Kidney epithelial cell (primary cell): ENCODE data around the gene RAD51B. TPM values are rescaled to one million over a fixed set of nuclear protein-coding genes. Genes with fewer than 3 reads are reported as not detected.

Source experiments
- DNase-seq: peaks from one replicate; pipeline ENCODE4 v3.0.0-alpha.2; 2010; ENCODE audit warnings: low read depth
- H3K27me3 ChIP-seq: 2 replicates; pipeline ENCODE4 v1.6.0; 2011; ENCODE audit warnings: low read length; ENCODE audit not compliant: control insufficient read depth, insufficient read depth
- H3K36me3 ChIP-seq: 2 replicates; pipeline ENCODE4 v1.5.1; 2011; ENCODE audit warnings: low read length; ENCODE audit not compliant: control insufficient read depth, insufficient read depth
- H3K4me3 ChIP-seq: 2 replicates; pipeline ENCODE4 v1.5.1; 2011; ENCODE audit warnings: low read depth, mild to moderate bottlenecking, control low read depth, low read length
- total RNA-seq: library from RNA; depleted of rRNA; stranded (reverse); fragments of >200 nt; gene quantifications from 2 replicates; pipeline ENCODE4 v1.2.3, GENCODE V29; 2015
- TF ChIP-seq, protein P1 (sequence below): IDR thresholded peaks from 2 replicates; pipeline ENCODE4 v1.5.1; 2011; ENCODE audit warnings: mild to moderate bottlenecking, moderate library complexity, low read length, control low read depth, inconsistent platforms; ENCODE audit not compliant: insufficient read depth, poor library complexity, severe bottlenecking

The RAD51B gene
- total RNA-seq, 1 donor from 2014 or later: 9.5 TPM

DNA sequence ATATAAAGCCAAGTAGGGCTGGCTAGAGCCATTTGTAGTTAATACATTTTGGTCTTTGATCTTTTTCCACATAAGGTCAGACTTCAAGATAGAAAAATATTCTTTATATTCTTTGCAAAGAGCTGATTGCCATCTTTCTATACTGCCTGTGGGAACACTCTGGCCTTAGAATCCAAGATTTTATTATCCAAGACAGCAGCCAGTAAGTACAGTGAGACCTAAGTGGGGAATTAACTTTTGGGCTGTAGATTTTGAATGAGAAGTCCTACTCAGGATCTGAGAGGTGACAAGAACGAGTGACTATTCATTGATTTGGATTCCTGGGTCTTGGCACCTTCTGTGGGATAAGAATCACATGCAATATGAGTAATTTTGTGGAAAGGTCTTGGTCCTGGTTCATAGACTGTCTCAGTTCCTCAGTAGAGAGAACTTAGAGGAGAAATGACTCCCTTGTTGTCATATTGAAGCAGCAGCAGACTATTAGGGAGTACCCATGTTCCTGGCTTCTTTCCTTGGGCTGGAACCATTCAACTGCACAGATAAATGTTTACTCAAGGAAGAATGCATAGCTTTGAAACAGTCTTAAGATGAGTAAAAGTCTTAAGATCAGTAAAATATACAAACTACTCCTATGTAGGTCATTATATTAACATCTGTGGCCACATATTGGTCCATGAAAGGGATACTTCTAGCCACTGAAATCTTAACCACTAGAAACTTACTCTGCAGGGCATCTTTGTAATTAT, 353.8 kb downstream of the RAD51B start:
- TF ChIP-seq, protein P1, sequence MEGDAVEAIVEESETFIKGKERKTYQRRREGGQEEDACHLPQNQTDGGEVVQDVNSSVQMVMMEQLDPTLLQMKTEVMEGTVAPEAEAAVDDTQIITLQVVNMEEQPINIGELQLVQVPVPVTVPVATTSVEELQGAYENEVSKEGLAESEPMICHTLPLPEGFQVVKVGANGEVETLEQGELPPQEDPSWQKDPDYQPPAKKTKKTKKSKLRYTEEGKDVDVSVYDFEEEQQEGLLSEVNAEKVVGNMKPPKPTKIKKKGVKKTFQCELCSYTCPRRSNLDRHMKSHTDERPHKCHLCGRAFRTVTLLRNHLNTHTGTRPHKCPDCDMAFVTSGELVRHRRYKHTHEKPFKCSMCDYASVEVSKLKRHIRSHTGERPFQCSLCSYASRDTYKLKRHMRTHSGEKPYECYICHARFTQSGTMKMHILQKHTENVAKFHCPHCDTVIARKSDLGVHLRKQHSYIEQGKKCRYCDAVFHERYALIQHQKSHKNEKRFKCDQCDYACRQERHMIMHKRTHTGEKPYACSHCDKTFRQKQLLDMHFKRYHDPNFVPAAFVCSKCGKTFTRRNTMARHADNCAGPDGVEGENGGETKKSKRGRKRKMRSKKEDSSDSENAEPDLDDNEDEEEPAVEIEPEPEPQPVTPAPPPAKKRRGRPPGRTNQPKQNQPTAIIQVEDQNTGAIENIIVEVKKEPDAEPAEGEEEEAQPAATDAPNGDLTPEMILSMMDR: no peak
- H3K27me3 ChIP-seq: no peaks in the 10 kb centered on the region
- DNase-seq: no peak

DNA sequence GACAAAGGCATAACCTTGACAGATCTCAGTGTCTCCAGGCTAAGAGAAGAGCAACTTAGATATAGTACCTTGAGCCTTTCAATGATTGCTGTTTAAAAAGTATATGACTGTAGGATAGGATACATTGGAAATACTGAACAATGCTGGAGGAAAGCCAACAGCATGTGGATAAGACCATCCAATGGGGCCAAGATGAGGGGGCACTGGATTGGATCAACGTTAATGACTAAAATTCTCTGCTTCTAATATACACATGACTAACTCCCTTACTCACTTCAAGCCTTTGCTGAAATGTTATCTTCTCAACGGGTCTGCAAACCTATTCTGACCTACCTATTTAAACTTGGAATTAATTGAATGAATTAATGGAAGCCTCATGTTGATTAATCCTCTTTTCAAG, 354.9 kb downstream of the RAD51B start:
- Histone ChIP-seq H3K27me3 (no peaks in the 10 kb centered on the region), H3K36me3 (no peaks in the 10 kb centered on the region), H3K4me3 (no peak overlapping the region)
- TF ChIP-seq, protein P1: no peak
- DNase-seq: no peak

More for the DNA sequence above, 353.8 kb downstream of the RAD51B start:
- Histone ChIP-seq H3K36me3 (no peaks in the 10 kb centered on the region), H3K4me3 (no peak overlapping the region)

DNA sequence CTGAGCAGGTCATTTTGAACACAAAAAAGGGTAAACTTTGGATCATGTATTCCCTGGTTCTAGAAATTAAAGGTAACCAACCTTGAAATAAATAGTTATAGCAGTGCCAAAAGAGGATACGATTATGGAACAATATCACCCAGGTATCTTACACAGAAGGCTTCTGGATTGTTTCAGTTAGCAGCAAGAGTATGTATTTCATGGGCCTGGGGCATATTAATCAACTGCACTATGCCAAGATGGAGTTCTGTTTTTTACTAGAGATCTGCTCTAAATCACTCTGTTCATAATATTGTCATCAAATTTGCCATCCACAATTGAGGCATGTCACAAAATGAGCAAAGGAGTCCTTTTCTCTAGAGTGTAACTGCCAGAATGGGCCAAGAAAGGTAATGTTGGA, 357.1 kb downstream of the RAD51B start:
- TF ChIP-seq, protein P1: no peak
- H3K4me3 ChIP-seq: no peak overlapping the region
- H3K36me3 ChIP-seq: no peaks in the 10 kb centered on the region
- no peak for DNase-seq
- H3K27me3 ChIP-seq: no peaks in the 10 kb centered on the region

- no peaks in the 10 kb centered on the region for H3K27me3 ChIP-seq
- H3K36me3 ChIP-seq: no peaks in the 10 kb centered on the region
- TF ChIP-seq, protein P1: no peak
- no peak for DNase-seq
- H3K4me3 ChIP-seq: no peak overlapping the region
These were observed 358.1 kb downstream of the RAD51B start for GRCh38 chr14:68177728-68178127.

GRCh38 chr14:68178282-68178681, 358.7 kb downstream of the RAD51B start:
- no peak for DNase-seq
- no peak overlapping the region for H3K4me3 ChIP-seq
- TF ChIP-seq, protein P1: no peak
- H3K36me3 ChIP-seq: no peaks in the 10 kb centered on the region
- H3K27me3 ChIP-seq: no peaks in the 10 kb centered on the region
